SK-N-SH (cell line): Measurements from ENCODE around the gene TEX264.

Source experiments
- CTCF ChIP-seq: fragments of 200-600 bp; sonication (generic); IDR thresholded peaks from 2 replicates; pipeline ENCODE4 v1.6.1; 2017; ENCODE audit warnings: antibody characterized with exemption, mild to moderate bottlenecking, moderate library complexity
- ELF1 ChIP-seq: IDR thresholded peaks from 2 replicates; pipeline ENCODE4 v1.4.0; 2012
- MAX ChIP-seq: IDR thresholded peaks from 2 replicates; pipeline ENCODE4 v1.4.0; 2012; ENCODE audit warnings: low read depth
- MEF2A ChIP-seq: IDR thresholded peaks from 2 replicates; pipeline ENCODE4 v1.4.0; 2012; ENCODE audit warnings: low read depth, borderline replicate concordance
- POLR2AphosphoS5 ChIP-seq: IDR thresholded peaks from 2 replicates; pipeline ENCODE4 v1.6.1; 2012; ENCODE audit warnings: low read depth, low read length
- RAD21 ChIP-seq: IDR thresholded peaks from 2 replicates; pipeline ENCODE4 v1.6.1; 2012; ENCODE audit warnings: mild to moderate bottlenecking, low read length
- SMC3 ChIP-seq: IDR thresholded peaks from 2 replicates; pipeline ENCODE4 v1.6.1; 2012; ENCODE audit warnings: low read depth, low read length, improper control_type of control experiment
- TAF1 ChIP-seq: IDR thresholded peaks from 2 replicates; pipeline ENCODE4 v1.6.1; 2012; ENCODE audit warnings: low read depth, mild to moderate bottlenecking, low read length, moderate library complexity, borderline replicate concordance
- TCF12 ChIP-seq: IDR thresholded peaks from 2 replicates; pipeline ENCODE4 v1.4.0; 2012
- USF2 ChIP-seq: fragments of 150-350 bp; IDR thresholded peaks from 2 replicates; pipeline ENCODE4 v1.6.1; 2017; ENCODE audit warnings: antibody characterized with exemption, low read length, low read depth, borderline replicate concordance
- YY1 ChIP-seq: IDR thresholded peaks from 2 replicates; pipeline ENCODE4 v1.4.0; 2012; ENCODE audit warnings: low read depth, mild to moderate bottlenecking
- ZBTB33 ChIP-seq: IDR thresholded peaks from 2 replicates; pipeline ENCODE4 v1.4.0; 2012; ENCODE audit warnings: low read depth, borderline replicate concordance

- TF ChIP-seq POLR2AphosphoS5 (no peak), MEF2A (no peak), SMC3 (no peak), CTCF (no peak), RAD21 (no peak), MAX (no peak), USF2 (no peak), ZBTB33 (no peak), TAF1 (no peak), YY1 (no peak), TCF12 (no peak), ELF1 (no peak)
Observed at GRCh38 chr3:51662456-51662855, 8.6 kb upstream of the TEX264 start.
